NCI-H1436 treated with DMSO at 0.1 percent for 48 hours (cell line): ENCODE data around the gene NHLH2.

ENCODE experiments used
- DNase-seq: peaks from one replicate; lab custom pipeline; 2025; lab: John Stamatoyannopoulos, UW

NHLH2 gene

GRCh38 chr1:115840605-115841460 lies at the start of gene NHLH2:
NHLH2 (minus strand) TSS chr1:115841126; CDS start chr1:115838372, 2,754 bp downstream.
- no peak for DNase-seq

GRCh38 chr1:115890580-115890979 lies 49.7 kb upstream of the NHLH2 start:
- no peak for DNase-seq

GRCh38 chr1:115888976-115889375 lies 48.0 kb upstream of the NHLH2 start:
- DNase-seq: no peak

GRCh38 chr1:115882913-115883902 lies 42.3 kb upstream of the NHLH2 start:
- no peak for DNase-seq

GRCh38 chr1:115880981-115881672 lies 40.2 kb upstream of the NHLH2 start:
- DNase-seq: no peak

GRCh38 chr1:115879977-115880376 lies 39.1 kb upstream of the NHLH2 start:
- DNase-seq: no peak

- DNase-seq: no peak
Observed at GRCh38 chr1:115877511-115877910, 36.6 kb upstream of the NHLH2 start.

- DNase-seq: no peak
Observed at GRCh38 chr1:115874904-115875303, 34.0 kb upstream of the NHLH2 start.

- DNase-seq: no peak
Observed at GRCh38 chr1:115874497-115874896, 33.6 kb upstream of the NHLH2 start.

GRCh38 chr1:115873184-115873583 lies 32.3 kb upstream of the NHLH2 start:
- DNase-seq: no peak

GRCh38 chr1:115869064-115869463 lies 28.1 kb upstream of the NHLH2 start:
- no peak for DNase-seq

- DNase-seq: no peak
Observed at GRCh38 chr1:115867216-115867615, 26.3 kb upstream of the NHLH2 start.

- no peak for DNase-seq
Observed at GRCh38 chr1:115865704-115866380, 24.9 kb upstream of the NHLH2 start.

GRCh38 chr1:115862403-115862802 lies 21.5 kb upstream of the NHLH2 start:
- DNase-seq: no peak

- no peak for DNase-seq
Observed at GRCh38 chr1:115854005-115854404, 13.1 kb upstream of the NHLH2 start.

GRCh38 chr1:115850937-115851336 lies 10.0 kb upstream of the NHLH2 start:
- DNase-seq: no peak

- no peak for DNase-seq
Observed at GRCh38 chr1:115847787-115848186, 6.9 kb upstream of the NHLH2 start.

- no peak for DNase-seq
Observed at GRCh38 chr1:115842948-115843347, 2.0 kb upstream of the NHLH2 start.

- DNase-seq: no peak
Observed at GRCh38 chr1:115839679-115840237, 1.2 kb downstream of the NHLH2 start.

GRCh38 chr1:115839029-115839678 lies 1.8 kb downstream of the NHLH2 start:
- no peak for DNase-seq
